GM19395 (cell line): ENCODE measurements around the gene NUTF2.
"Not testable (repeated sequence)": the region's sequence is repeated elsewhere in the genome, so short reads cannot be mapped to it uniquely, and the experiment has no call there.

ENCODE experiments used
- ATAC-seq: cut with Tn5 transposase; IDR thresholded peaks from one replicate; pipeline ENCODE4 v1.9.1; 2021; ENCODE audit warnings: mild to moderate bottlenecking, moderate library complexity; ENCODE audit not compliant: unreplicated experiment

NUTF2 gene

GRCh38 chr16:67862623-67863583, 16.2 kb downstream of the NUTF2 start:
- ATAC-seq = no peak

GRCh38 chr16:67864044-67864443, 17.3 kb downstream of the NUTF2 start:
- not testable (repeated sequence) for ATAC-seq

- no peak for ATAC-seq
Observed at GRCh38 chr16:67864594-67864993, 17.9 kb downstream of the NUTF2 start.

- ATAC-seq = no peak
Observed at GRCh38 chr16:67865318-67865717, 18.6 kb downstream of the NUTF2 start.

- no peak for ATAC-seq
Observed at GRCh38 chr16:67868290-67868689, 21.6 kb downstream of the NUTF2 start.

GRCh38 chr16:67869653-67870052, 22.9 kb downstream of the NUTF2 start:
- ATAC-seq = no peak

GRCh38 chr16:67871256-67871655, 24.5 kb downstream of the NUTF2 start:
- no peak for ATAC-seq

GRCh38 chr16:67872131-67872630, 25.4 kb downstream of the NUTF2 start:
- no peak for ATAC-seq

GRCh38 chr16:67872631-67873434, 26.1 kb downstream of the NUTF2 start, which contains the start of gene EDC4:
Gene EDC4 (plus strand): TSS chr16:67873052. CDS start chr16:67873262, 210 bp downstream.
- ATAC-seq = peak; percentile 68

GRCh38 chr16:67873435-67874370, 27.0 kb downstream of the NUTF2 start:
- ATAC-seq = peak; percentile 16

GRCh38 chr16:67874372-67874771, 27.6 kb downstream of the NUTF2 start:
- no peak for ATAC-seq

- ATAC-seq = no peak
Observed at GRCh38 chr16:67877064-67877463, 30.3 kb downstream of the NUTF2 start.

- no peak for ATAC-seq
Observed at GRCh38 chr16:67878232-67878631, 31.5 kb downstream of the NUTF2 start.

GRCh38 chr16:67878846-67879245, 32.1 kb downstream of the NUTF2 start:
- ATAC-seq = no peak

GRCh38 chr16:67879462-67879861, 32.7 kb downstream of the NUTF2 start:
- ATAC-seq = no peak

- no peak for ATAC-seq
Observed at GRCh38 chr16:67879936-67880335, 33.2 kb downstream of the NUTF2 start.

GRCh38 chr16:67880584-67880983, 33.9 kb downstream of the NUTF2 start:
- no peak for ATAC-seq

GRCh38 chr16:67881621-67882161, 35.0 kb downstream of the NUTF2 start:
- ATAC-seq = no peak

- no peak for ATAC-seq
Observed at GRCh38 chr16:67882374-67883145, 35.8 kb downstream of the NUTF2 start.
